ENCODE results near the gene GNB2.
"Not testable (repeated sequence)": the region's sequence is repeated elsewhere in the genome, so short reads cannot be mapped to it uniquely, and the experiment has no call there.

Gene GNB2

GRCh38 chr7:100654908-100655831 lies 18.4 kb upstream of the GNB2 start:
- H3K27ac ChIP-seq, result no peak overlapping the region
- no peak overlapping the region for H3K9ac ChIP-seq
- H3K4me2 ChIP-seq, result peak overlapping the region in 1 of 11 experiments; percentile 14; a peak in 1 of 22 replicates
- no peaks in the 10 kb centered on the region for H3K36me3 ChIP-seq
- H3K27me3 ChIP-seq, result peaks cover 15 to 32% (median 21%) of the 10 kb centered on the region in 11 experiments; a peak in 19 of 22 replicates
- TF ChIP-seq Cebpa-rat (IDR thresholded peaks at IDR 0.05), result no peak
- H3K9me3 ChIP-seq (replicated peaks in 1 of 11), result peaks cover 0 to 6% (median 0%) of the 10 kb centered on the region in 11 experiments; a peak in 3 of 22 replicates
- H3K4me3 ChIP-seq, result no peak overlapping the region
- no peaks in the 10 kb centered on the region for H4K20me1 ChIP-seq
- H3K4me1 ChIP-seq, result peaks cover 0 to 10% (median 3%) of the 10 kb centered on the region in 10 experiments; a peak in 4 of 20 replicates

- no peak within 1 kb of the TSS for H3K27ac ChIP-seq
- no peaks in the 10 kb centered on the region for H3K36me3 ChIP-seq
- peaks cover 15 to 32% (median 21%) of the 10 kb centered on the region in 11 experiments; a peak in 19 of 22 replicates for H3K27me3 ChIP-seq
- TF ChIP-seq Cebpa-rat (IDR thresholded peaks at IDR 0.05), result no peak
- H3K4me3 ChIP-seq, result no peak within 1 kb of the TSS
- H3K4me1 ChIP-seq, result peaks cover 0 to 10% (median 3%) of the 10 kb centered on the region in 10 experiments; a peak in 4 of 20 replicates
- no peak within 1 kb of the TSS for H3K4me2 ChIP-seq
- peaks cover 0 to 6% (median 0%) of the 10 kb centered on the region in 11 experiments; a peak in 3 of 22 replicates for H3K9me3 ChIP-seq (replicated peaks in 1 of 11)
- no peak within 1 kb of the TSS for H3K9ac ChIP-seq
- H4K20me1 ChIP-seq, result no peaks in the 10 kb centered on the region
These were observed 17.4 kb upstream of the GNB2 start, which contains the start of gene ACTL6B for GRCh38 chr7:100655908-100656674. ACTL6B (minus strand) TSS chr7:100656448; CDS start chr7:100656354, 94 bp downstream.

GRCh38 chr7:100662194-100662776 lies 11.3 kb upstream of the GNB2 start:
- H4K20me1 ChIP-seq; H3K27ac ChIP-seq; H3K4me3 ChIP-seq; H3K36me3 ChIP-seq; H3K9me3 ChIP-seq (replicated peaks in 1 of 11); H3K27me3 ChIP-seq: not testable (repeated sequence)
- Histone ChIP-seq H3K4me1 (peaks cover 0 to 20% (median 8%) of the 10 kb centered on the region in 10 experiments; a peak in 9 of 20 replicates), H3K4me2 (peak overlapping the region in 1 of 11 experiments; percentile 44; a peak in 1 of 22 replicates), H3K9ac (peak overlapping the region in 1 of 11 experiments; percentile 29; a peak in 1 of 22 replicates)

DNA sequence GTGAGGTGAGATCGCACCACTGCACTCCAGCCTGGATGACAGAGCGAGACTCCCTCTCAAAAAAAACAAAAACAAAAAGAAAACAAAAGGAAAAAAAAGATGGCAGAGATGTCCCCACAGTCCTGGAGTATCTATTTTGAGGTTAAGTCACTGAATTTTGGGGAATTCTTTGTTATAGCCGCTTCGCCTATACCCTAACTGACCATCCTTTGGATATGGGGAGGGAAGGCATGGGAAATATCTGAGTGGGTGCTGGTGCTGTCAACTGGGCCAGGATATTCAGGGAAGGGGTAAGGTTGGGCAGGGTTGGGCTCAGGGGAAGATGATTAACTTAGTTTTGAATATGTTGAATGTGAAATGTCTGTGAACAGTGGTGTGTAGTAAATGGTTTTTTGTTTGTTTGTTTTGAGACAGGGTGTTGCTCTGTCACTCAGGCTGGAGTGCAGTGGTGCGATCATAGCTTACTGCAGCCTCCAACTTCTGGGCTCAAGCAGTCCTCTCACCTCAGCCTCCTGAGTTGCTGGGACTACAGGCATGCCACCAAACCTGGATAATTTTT lies 8.3 kb upstream of the GNB2 start:
- Histone ChIP-seq H3K4me3 (no peak overlapping the region), H4K20me1 (no peaks in the 10 kb centered on the region), H3K4me1 (peaks cover 0 to 30% (median 4%) of the 10 kb centered on the region in 10 experiments; a peak in 8 of 20 replicates), H3K4me2 (no peak overlapping the region), H3K27me3 (no peaks in the 10 kb centered on the region), H3K9me3 (replicated peaks in 1 of 11) (no peaks in the 10 kb centered on the region), H3K9ac (no peak overlapping the region), H3K27ac (no peak overlapping the region), H3K36me3 (no peaks in the 10 kb centered on the region)
- TF ChIP-seq Cebpa-rat (IDR thresholded peaks at IDR 0.05), result no peak

- no peaks in the 10 kb centered on the region for H4K20me1 ChIP-seq
These were observed 6.0 kb upstream of the GNB2 start for GRCh38 chr7:100667331-100668068.

GRCh38 chr7:100668069-100668449 lies 5.5 kb upstream of the GNB2 start:
- Histone ChIP-seq H4K20me1 (no peaks in the 10 kb centered on the region), H3K4me2 (no peak overlapping the region), H3K4me1 (peaks cover 0 to 22% (median 6%) of the 10 kb centered on the region in 10 experiments; a peak in 12 of 20 replicates), H3K9ac (no peak overlapping the region), H3K27ac (no peak overlapping the region), H3K27me3 (no peaks in the 10 kb centered on the region), H3K36me3 (no peaks in the 10 kb centered on the region), H3K9me3 (replicated peaks in 1 of 11) (no peaks in the 10 kb centered on the region), H3K4me3 (no peak overlapping the region)
- no peak for TF ChIP-seq Cebpa-rat (IDR thresholded peaks at IDR 0.05)

More at GRCh38 chr7:100667331-100668068, 6.0 kb upstream of the GNB2 start:
- H3K4me1 ChIP-seq, result peaks cover 0 to 22% (median 4%) of the 10 kb centered on the region in 10 experiments; a peak in 9 of 20 replicates
- TF ChIP-seq Cebpa-rat (IDR thresholded peaks at IDR 0.05), result no peak
- no peaks in the 10 kb centered on the region for H3K9me3 ChIP-seq (replicated peaks in 1 of 11)
- H3K9ac ChIP-seq, result no peak overlapping the region
- H3K36me3 ChIP-seq, result no peaks in the 10 kb centered on the region
- no peaks in the 10 kb centered on the region for H3K27me3 ChIP-seq
- no peak overlapping the region for H3K4me3 ChIP-seq
- H3K4me2 ChIP-seq, result no peak overlapping the region
- no peak overlapping the region for H3K27ac ChIP-seq

DNA sequence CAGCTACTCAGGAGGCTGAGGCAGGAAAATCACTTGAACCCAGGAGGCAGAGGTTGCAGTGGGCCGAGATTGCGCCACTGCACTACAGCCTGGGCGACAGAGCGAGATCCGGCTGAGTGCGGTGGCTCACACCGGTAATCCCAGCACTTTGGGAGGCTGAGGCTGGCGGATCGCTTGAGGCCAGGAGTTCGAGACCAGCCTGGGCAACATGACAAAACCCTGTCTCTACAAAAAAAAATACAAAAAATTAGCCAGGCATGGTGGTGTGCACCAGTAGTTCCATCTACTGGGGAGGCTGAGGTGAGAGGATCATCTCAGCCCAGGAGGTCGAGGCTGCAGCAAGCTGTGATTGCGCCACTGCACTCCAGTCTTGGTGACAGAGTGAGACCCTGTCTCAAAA lies 4.4 kb upstream of the GNB2 start:
- H3K27ac ChIP-seq; H3K4me2 ChIP-seq; H3K4me3 ChIP-seq; H3K27me3 ChIP-seq; H3K9ac ChIP-seq; H3K9me3 ChIP-seq (replicated peaks in 1 of 11); H3K36me3 ChIP-seq; H4K20me1 ChIP-seq: not testable (repeated sequence)
- peaks cover 0 to 21% (median 6%) of the 10 kb centered on the region in 10 experiments; a peak in 12 of 20 replicates for H3K4me1 ChIP-seq

DNA sequence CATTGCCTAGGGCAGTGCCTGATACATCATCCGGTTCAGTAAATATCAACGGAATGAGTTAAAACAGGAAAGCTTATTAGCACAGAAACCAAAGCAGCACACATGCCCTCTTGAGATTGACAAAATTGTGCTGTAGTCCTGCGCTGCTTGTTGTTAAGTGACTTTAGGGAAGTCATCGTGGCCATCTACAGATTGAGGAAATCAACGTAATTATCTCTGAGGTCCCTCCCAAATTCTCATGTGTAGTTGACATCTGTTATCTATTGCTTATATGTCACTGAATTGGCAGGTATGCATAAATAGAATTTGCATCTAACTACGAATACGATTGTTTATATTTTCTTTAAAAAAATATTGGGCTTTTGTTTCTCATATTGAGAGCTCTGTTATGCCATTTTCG lies 3.5 kb upstream of the GNB2 start:
- H3K27ac ChIP-seq, result no peak overlapping the region
- peaks cover 5 to 9% (median 8%) of the 10 kb centered on the region in 11 experiments; a peak in 17 of 22 replicates for H4K20me1 ChIP-seq
- no peak overlapping the region for H3K4me2 ChIP-seq
- no peaks in the 10 kb centered on the region for H3K9me3 ChIP-seq (replicated peaks in 1 of 11)
- H3K4me1 ChIP-seq, result peaks cover 0 to 21% (median 6%) of the 10 kb centered on the region in 10 experiments; a peak in 12 of 20 replicates
- no peaks in the 10 kb centered on the region for H3K27me3 ChIP-seq
- no peak for TF ChIP-seq Cebpa-rat (IDR thresholded peaks at IDR 0.05)
- H3K36me3 ChIP-seq, result no peaks in the 10 kb centered on the region
- no peak overlapping the region for H3K9ac ChIP-seq
- H3K4me3 ChIP-seq, result no peak overlapping the region
